ENCODE measurements around the gene ZDHHC8.

ZDHHC8 gene

DNA sequence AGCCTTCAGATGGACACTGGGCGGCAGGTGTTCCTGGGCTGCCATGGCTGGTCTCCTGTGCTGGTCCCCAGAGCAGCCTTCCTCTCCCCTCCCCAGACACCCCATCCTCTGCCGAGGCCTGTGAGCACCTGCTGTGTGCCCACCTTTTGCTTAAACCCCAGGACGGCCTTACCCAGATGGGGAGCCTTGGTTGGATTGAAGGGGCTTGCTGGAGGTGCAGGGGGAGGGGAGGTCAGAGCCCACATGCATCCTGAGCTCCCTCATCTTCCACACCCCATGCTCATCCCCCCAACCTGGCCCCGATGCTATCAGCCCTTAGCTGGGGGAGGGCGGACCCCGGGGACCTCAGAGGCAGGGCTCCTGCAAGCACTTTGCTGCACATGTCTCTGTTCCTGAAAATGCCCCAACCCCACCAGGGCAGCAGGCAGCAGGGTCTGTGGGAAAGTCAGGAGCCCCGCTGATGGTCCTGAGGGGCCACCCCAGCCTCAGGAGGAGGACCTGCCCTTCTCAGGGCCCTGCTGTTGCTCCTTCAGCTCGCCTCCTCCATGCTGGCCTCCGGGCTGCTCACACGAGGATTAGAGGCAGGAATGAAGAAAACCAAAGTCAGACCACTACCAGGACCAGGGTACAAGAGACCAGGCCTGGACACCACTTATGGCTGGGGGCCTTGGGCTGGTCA lies 60.8 kb downstream of the ZDHHC8 start:
- Histone ChIP-seq H3K4ac (ENCODE audit: low read depth in 1 of 2, low read length in 2 of 2) (no peak overlapping the region), H2AFZ (ENCODE audit: low read depth, low read length) (no peak overlapping the region), H3K79me1 (replicated peaks; ENCODE audit: low read length, poor library complexity, severe bottlenecking) (no peaks in the 10 kb centered on the region), H2BK5ac (ENCODE audit: low read depth, low read length, poor library complexity, severe bottlenecking) (no peak overlapping the region), H3K36me3 (ENCODE audit: control insufficient read depth in 1 of 2, insufficient read depth in 2 of 2, low read depth in 1 of 2, low read length in 2 of 2) (no peaks in the 10 kb centered on the region), H2BK15ac (ENCODE audit: low read depth, poor library complexity, severe bottlenecking) (no peak overlapping the region), H3K4me3 (ENCODE audit: insufficient read depth in 1 of 2, low read depth in 1 of 2, low read length in 2 of 2) (no peak overlapping the region), H4K8ac (ENCODE audit: low read length) (no peak overlapping the region), H3K4me2 (ENCODE audit: low read length, poor library complexity, severe bottlenecking) (no peak overlapping the region), H3K9me3 (ENCODE audit: control insufficient read depth, low read length) (no peaks in the 10 kb centered on the region), H3K4me1 (ENCODE audit: control insufficient read depth, insufficient read depth, low read depth, low read length) (peaks cover 2% of the 10 kb centered on the region), H3K27me3 (ENCODE audit: control insufficient read depth in 1 of 2, insufficient read depth in 1 of 2, low read length in 2 of 2) (peaks cover 10 to 34% of the 10 kb centered on the region in 2 experiments), H2BK12ac (ENCODE audit: low read length in 2 of 2) (no peak overlapping the region), H3K23ac (ENCODE audit: low read length in 2 of 2) (no peak overlapping the region), H3K14ac (ENCODE audit: low read length in 2 of 2) (no peak overlapping the region), H2BK120ac (ENCODE audit: low read depth, low read length) (no peak overlapping the region), H3K27ac (ENCODE audit: low read length, poor library complexity, severe bottlenecking) (no peak overlapping the region), H4K91ac (ENCODE audit: low read length) (no peak overlapping the region), H2AK5ac (ENCODE audit: low read length, severe bottlenecking) (no peak overlapping the region), H3K9ac (ENCODE audit: low read length) (no peak overlapping the region), H3K18ac (ENCODE audit: low read depth in 1 of 2, low read length in 2 of 2) (no peak overlapping the region)
- WGBS: 85% methylated on average over 8 of the region's 10 CpGs
- DNase-seq: no peak

DNA sequence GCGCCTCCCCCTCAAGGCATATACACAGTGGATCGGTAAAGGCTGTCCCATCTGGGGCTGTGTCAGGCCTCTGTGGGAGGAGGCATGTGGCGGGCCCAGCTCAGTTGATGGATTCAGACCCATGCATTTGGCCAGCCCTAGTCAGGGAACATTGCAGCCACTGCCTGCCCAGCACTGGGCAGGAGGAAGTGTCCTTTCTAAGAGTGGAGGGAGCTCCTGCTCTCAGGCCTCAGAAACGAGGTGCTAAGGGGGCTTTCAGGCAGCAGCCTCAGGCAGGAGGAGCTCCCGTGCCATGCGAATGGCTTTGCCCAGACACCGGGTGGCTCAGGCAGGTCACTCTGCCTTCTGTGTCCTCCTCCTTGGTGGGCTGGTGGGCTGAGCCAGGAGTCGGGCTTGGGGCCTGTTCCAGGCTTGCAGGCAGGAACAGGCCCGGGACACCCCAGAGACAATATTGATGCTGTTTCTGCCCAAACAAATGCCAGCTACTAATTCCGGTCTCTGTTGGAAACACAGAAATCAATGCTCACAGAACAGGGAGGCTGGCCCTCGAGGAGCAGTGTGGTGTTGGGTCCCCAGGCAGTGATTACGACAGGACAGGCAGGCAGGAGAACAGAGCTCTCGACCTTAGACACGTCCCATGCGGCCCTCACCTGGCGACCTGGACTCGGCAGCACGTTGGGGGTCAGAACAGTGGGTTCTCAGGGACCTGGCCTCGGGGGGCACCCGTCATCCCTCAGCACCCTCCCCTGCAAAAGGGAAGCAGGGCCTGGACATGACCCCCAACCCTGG lies 61.6 kb downstream of the ZDHHC8 start:
- no peak overlapping the region for H2BK5ac ChIP-seq (ENCODE audit: low read depth, low read length, poor library complexity, severe bottlenecking)
- no peak overlapping the region for H3K4ac ChIP-seq (ENCODE audit: low read depth in 1 of 2, low read length in 2 of 2)
- no peak overlapping the region for H2AK5ac ChIP-seq (ENCODE audit: low read length, severe bottlenecking)
- H3K9me3 ChIP-seq (ENCODE audit: control insufficient read depth, low read length): no peaks in the 10 kb centered on the region
- H3K4me3 ChIP-seq (ENCODE audit: insufficient read depth in 1 of 2, low read depth in 1 of 2, low read length in 2 of 2): no peak overlapping the region
- no peak overlapping the region for H2BK12ac ChIP-seq (ENCODE audit: low read length in 2 of 2)
- DNase-seq: no peak
- H4K8ac ChIP-seq (ENCODE audit: low read length): no peak overlapping the region
- no peaks in the 10 kb centered on the region for H3K79me1 ChIP-seq (replicated peaks; ENCODE audit: low read length, poor library complexity, severe bottlenecking)
- peaks cover 2% of the 10 kb centered on the region for H3K4me1 ChIP-seq (ENCODE audit: control insufficient read depth, insufficient read depth, low read depth, low read length)
- H3K4me2 ChIP-seq (ENCODE audit: low read length, poor library complexity, severe bottlenecking): no peak overlapping the region
- H3K18ac ChIP-seq (ENCODE audit: low read depth in 1 of 2, low read length in 2 of 2): no peak overlapping the region
- H3K23ac ChIP-seq (ENCODE audit: low read length in 2 of 2): no peak overlapping the region
- no peak overlapping the region for H2BK15ac ChIP-seq (ENCODE audit: low read depth, poor library complexity, severe bottlenecking)
- H3K9ac ChIP-seq (ENCODE audit: low read length): no peak overlapping the region
- no peak overlapping the region for H4K91ac ChIP-seq (ENCODE audit: low read length)
- WGBS: 79% methylated on average over 19 of the region's 20 CpGs
- no peak overlapping the region for H3K14ac ChIP-seq (ENCODE audit: low read length in 2 of 2)
- H2BK120ac ChIP-seq (ENCODE audit: low read depth, low read length): no peak overlapping the region
- H3K36me3 ChIP-seq (ENCODE audit: control insufficient read depth in 1 of 2, insufficient read depth in 2 of 2, low read depth in 1 of 2, low read length in 2 of 2): no peaks in the 10 kb centered on the region
- H3K27me3 ChIP-seq (ENCODE audit: control insufficient read depth in 1 of 2, insufficient read depth in 1 of 2, low read length in 2 of 2): peaks cover 17 to 39% of the 10 kb centered on the region in 2 experiments
- H3K27ac ChIP-seq (ENCODE audit: low read length, poor library complexity, severe bottlenecking): no peak overlapping the region
- no peak overlapping the region for H2AFZ ChIP-seq (ENCODE audit: low read depth, low read length)

DNA sequence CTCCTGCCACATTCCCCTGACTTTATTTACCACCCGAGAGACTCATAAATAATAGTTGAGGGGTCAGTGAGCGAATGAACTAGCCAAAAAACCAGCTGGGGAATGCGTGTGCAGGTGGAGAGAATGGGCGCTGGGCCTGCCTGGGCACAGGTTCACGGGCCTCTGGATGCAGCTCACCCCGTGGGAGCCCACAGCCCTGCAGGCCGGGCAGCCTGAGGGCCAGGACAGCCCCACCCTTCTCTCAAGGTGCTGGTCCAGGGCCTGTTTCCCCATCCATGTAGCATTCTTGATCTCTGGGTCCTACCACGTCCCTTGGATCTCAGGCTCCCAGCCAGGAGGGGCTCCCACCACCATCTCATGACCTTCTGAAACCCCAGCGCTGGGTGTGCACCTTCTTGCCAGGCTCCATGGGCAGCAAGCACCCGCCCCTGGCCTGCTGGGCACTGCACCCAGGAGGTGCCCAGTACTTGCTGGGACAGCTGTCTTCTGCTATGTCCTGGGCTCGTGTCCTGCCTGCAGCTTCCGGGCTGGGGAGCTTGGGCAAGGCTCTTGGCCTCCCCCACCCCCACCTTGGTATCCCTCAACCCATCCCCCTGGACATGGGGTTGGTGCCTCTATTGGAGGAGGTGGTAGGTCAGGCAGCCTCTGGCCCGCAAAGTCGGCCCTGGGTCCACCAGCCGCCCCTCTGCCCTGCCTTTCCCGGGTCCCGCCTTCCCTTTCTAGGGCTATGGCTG lies 62.3 kb downstream of the ZDHHC8 start:
- H3K27me3 ChIP-seq (ENCODE audit: control insufficient read depth in 1 of 2, insufficient read depth in 1 of 2, low read length in 2 of 2): peaks cover 25 to 46% of the 10 kb centered on the region in 2 experiments
- no peak overlapping the region for H3K14ac ChIP-seq (ENCODE audit: low read length in 2 of 2)
- no peak overlapping the region for H2BK12ac ChIP-seq (ENCODE audit: low read length in 2 of 2)
- no peak overlapping the region for H4K91ac ChIP-seq (ENCODE audit: low read length)
- no peak for DNase-seq
- no peak overlapping the region for H3K18ac ChIP-seq (ENCODE audit: low read depth in 1 of 2, low read length in 2 of 2)
- H3K9ac ChIP-seq (ENCODE audit: low read length): no peak overlapping the region
- no peak overlapping the region for H4K8ac ChIP-seq (ENCODE audit: low read length)
- H2BK5ac ChIP-seq (ENCODE audit: low read depth, low read length, poor library complexity, severe bottlenecking): no peak overlapping the region
- no peak overlapping the region for H3K27ac ChIP-seq (ENCODE audit: low read length, poor library complexity, severe bottlenecking)
- H3K36me3 ChIP-seq (ENCODE audit: control insufficient read depth in 1 of 2, insufficient read depth in 2 of 2, low read depth in 1 of 2, low read length in 2 of 2): no peaks in the 10 kb centered on the region
- H2AFZ ChIP-seq (ENCODE audit: low read depth, low read length): no peak overlapping the region
- no peak overlapping the region for H3K4ac ChIP-seq (ENCODE audit: low read depth in 1 of 2, low read length in 2 of 2)
- H3K4me2 ChIP-seq (ENCODE audit: low read length, poor library complexity, severe bottlenecking): no peak overlapping the region
- 81% methylated on average over 15 of the region's 17 CpGs for WGBS
- H3K79me1 ChIP-seq (replicated peaks; ENCODE audit: low read length, poor library complexity, severe bottlenecking): no peaks in the 10 kb centered on the region
- no peak overlapping the region for H3K4me3 ChIP-seq (ENCODE audit: insufficient read depth in 1 of 2, low read depth in 1 of 2, low read length in 2 of 2)
- no peak overlapping the region for H3K23ac ChIP-seq (ENCODE audit: low read length in 2 of 2)
- H3K9me3 ChIP-seq (ENCODE audit: control insufficient read depth, low read length): no peaks in the 10 kb centered on the region
- no peak overlapping the region for H2BK120ac ChIP-seq (ENCODE audit: low read depth, low read length)
- H2AK5ac ChIP-seq (ENCODE audit: low read length, severe bottlenecking): no peak overlapping the region
- H3K4me1 ChIP-seq (ENCODE audit: control insufficient read depth, insufficient read depth, low read depth, low read length): no peaks in the 10 kb centered on the region
- H2BK15ac ChIP-seq (ENCODE audit: low read depth, poor library complexity, severe bottlenecking): no peak overlapping the region
